Embryonic facial prominence (tissue), 1 donor: ENCODE results near the gene TYW1.
A peak's percentile ranks its signal among the peaks of the same experiment; 100 is the strongest.
"Not testable (repeated sequence)": the region's sequence is repeated elsewhere in the genome, so short reads cannot be mapped to it uniquely, and the experiment has no call there.

ENCODE experiments used
- DNase-seq: peaks from one replicate; pipeline ENCODE4 v3.0.0-alpha.2; 2016; ENCODE audit errors: extremely low spot score

Gene TYW1, protein sequence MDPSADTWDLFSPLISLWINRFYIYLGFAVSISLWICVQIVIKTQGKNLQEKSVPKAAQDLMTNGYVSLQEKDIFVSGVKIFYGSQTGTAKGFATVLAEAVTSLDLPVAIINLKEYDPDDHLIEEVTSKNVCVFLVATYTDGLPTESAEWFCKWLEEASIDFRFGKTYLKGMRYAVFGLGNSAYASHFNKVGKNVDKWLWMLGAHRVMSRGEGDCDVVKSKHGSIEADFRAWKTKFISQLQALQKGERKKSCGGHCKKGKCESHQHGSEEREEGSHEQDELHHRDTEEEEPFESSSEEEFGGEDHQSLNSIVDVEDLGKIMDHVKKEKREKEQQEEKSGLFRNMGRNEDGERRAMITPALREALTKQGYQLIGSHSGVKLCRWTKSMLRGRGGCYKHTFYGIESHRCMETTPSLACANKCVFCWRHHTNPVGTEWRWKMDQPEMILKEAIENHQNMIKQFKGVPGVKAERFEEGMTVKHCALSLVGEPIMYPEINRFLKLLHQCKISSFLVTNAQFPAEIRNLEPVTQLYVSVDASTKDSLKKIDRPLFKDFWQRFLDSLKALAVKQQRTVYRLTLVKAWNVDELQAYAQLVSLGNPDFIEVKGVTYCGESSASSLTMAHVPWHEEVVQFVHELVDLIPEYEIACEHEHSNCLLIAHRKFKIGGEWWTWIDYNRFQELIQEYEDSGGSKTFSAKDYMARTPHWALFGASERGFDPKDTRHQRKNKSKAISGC

GRCh38 chr7:66996444-66997191, at the start of gene TYW1:
Gene TYW1, plus strand, starts transcription at chr7:66996833. Its CDS starts 146 bp downstream, at chr7:66996979.
- DNase-seq: peak; percentile 94

DNA sequence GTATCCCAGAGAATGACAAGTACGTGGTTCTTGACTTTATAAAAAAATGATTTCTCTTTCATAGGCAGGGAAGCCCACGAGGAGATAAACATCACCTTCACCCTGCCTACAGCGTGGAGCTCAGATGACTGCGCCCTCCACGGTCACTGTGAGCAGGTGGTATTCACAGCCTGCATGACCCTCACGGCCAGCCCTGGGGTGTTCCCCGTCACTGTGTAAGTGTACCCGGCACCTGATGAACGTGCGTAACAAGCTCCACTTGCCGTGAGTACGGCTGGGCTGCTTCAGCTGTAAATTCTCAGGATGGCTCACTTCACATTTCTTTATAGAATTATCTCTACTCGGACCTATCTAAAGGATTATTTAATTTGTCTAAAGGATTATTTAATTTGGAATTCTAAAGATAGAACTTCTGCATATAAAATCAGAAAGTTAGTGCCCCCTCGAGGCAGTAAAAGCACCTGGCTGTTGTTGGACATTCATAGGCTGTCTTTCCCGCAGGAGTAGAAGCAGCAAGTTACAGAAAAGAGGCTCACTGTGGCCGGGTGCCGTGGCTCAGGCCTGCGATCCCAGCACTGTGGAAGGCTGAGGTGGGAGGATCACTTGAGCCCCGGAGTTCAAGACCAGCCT, 48.0 kb upstream of the TYW1 start:
- no peak for DNase-seq

GRCh38 chr7:66950311-66950710, 46.3 kb upstream of the TYW1 start:
- no peak for DNase-seq

GRCh38 chr7:66950763-66951162, 45.9 kb upstream of the TYW1 start:
- DNase-seq: no peak

- no peak for DNase-seq
These were observed 44.1 kb upstream of the TYW1 start for GRCh38 chr7:66952343-66953043.

GRCh38 chr7:66953044-66953427, 43.6 kb upstream of the TYW1 start:
- no peak for DNase-seq

DNA sequence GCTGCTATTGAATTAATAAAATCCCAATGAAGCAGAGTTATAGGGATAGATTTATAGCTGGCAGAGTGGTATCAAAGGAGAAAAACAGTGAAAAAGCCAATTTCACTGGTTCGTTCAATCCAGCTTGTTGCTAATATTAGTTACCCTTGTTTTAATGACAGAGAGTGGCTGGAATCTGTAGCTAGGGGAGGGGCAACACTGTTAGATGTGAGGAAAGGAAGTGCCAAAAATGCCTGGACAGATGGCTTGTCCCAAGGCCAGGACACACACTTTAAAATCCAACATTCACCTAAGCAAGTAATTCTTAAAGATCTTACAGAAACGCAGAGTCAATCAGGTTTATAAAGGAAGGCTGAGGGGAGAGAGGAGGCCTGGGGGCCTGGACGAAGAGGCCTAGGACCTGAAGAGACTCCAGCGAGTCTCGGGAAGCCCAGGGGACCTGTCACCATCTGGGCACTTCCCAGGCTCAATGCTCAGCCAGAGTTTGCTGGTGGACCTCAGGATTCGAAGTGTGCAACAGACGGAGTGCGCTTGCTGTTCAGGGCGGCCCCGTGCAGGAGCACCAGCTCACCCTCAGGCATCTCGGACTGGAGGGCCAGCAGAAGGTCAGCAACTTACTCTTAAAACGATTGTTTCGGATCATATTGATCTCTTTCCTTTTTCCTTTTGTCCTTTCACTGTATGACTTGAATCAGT, 38.9 kb upstream of the TYW1 start:
- no peak for DNase-seq

GRCh38 chr7:66958538-66959350, 37.9 kb upstream of the TYW1 start:
- no peak for DNase-seq

- no peak for DNase-seq
These were observed 36.4 kb upstream of the TYW1 start for GRCh38 chr7:66960192-66960591.

DNA sequence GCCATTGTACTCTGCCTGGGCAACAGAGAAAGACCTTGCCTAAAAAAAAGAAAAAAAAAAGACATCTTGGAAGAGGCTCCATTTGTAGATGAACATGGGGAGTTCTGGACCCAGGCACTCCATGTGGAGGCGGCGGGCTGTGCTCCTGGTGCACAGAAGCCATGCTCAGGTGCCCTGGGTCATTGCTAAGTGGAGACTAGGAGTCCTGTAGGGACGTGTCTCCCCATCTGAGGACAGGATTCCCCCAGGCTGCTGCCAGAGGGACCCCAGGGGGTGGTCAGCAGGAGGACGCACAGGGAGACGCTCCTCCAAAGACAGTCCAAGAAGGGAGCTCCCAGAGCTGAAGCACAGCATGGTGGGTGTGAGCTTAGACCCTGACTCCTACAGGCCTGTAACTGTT, 35.5 kb upstream of the TYW1 start:
- no peak for DNase-seq

DNA sequence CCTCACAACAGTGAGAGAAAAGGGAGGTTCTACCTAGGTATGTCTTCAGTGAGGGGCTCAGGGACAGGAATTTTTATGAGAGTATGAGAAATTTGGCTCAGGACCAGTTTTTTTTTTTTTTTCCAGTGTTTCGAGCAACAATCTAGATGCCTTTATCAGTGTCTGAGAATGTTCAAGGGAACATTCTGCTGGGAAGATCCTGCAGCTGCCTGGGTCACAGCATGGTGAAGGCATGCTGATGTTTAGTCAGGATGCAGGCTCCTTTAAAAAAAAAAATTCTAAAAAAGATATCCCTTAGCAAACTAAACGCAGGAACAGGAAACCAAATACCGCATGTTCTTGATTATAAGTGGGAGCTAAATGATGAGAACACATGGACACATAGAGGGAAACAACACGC, 32.2 kb upstream of the TYW1 start:
- DNase-seq: no peak

DNA sequence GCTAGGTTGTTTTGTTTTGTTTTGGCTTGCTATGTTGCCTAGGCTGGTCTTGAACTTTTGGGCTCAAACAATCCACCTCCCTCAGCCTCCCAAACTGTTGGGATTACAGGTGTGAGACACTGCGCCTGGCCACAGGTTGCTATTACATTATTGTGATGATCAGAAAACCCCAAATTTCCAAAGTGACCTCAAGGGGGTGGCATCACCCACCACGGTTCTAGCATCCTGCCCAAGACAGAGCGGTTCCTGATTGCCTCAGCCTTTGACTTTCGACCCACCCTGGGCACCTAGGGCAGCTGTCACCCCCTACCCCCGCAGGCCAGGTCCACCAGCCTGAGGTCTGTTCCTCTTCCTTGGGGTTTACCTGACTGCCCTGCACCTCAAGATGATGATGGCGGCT, 29.6 kb upstream of the TYW1 start:
- no peak for DNase-seq

- DNase-seq: not testable (repeated sequence)
These were observed 27.6 kb upstream of the TYW1 start for GRCh38 chr7:66969001-66969400.

DNA sequence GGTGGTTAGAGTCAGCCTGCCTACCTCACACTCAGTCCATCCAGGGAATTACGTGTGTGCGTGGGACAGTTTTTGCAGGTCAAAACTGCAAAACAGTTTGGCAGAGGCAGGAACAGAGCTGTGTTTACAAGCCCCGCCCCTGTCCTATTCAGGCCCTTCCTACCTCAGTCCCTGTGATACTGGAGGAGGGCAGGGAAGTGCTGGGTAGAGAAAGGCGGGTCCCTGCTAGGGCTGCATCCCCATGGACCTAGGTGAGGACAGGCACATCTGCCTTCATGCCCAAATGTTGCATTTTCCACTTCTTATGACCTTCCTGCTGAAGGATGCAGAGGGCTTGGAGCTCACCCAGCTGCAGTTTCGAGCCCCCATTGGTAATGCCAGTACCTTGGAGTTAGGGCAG, 26.3 kb upstream of the TYW1 start:
- no peak for DNase-seq

- DNase-seq: no peak
These were observed 21.5 kb upstream of the TYW1 start for GRCh38 chr7:66974986-66975590.

GRCh38 chr7:66978312-66978711, 18.3 kb upstream of the TYW1 start:
- DNase-seq: not testable (repeated sequence)

GRCh38 chr7:66979013-66979412, 17.6 kb upstream of the TYW1 start:
- not testable (repeated sequence) for DNase-seq

GRCh38 chr7:66980336-66980735, 16.3 kb upstream of the TYW1 start:
- DNase-seq: not testable (repeated sequence)

DNA sequence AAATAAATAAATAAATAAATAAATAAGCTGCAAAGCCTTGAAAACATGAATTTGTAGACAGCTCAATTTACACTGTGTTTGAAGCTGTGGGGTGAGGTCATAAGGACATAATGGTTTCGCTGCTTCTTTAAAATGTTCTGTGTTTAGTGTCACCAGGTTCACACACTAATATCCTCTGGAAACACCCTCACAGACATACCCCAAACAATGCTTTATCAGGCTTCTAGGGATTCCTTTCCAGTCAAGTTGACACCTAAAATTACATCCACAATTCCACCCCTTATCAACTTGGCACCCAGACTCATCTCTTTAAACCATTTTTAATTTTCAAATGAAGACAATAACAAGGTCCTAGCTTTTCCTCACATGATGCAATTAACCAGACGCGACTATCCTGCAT, 7.1 kb upstream of the TYW1 start:
- DNase-seq: not testable (repeated sequence)
